Common myeloid progenitor, CD34-positive (primary cell): ENCODE results near the gene ZNF548.

Experiments
- CTCF ChIA-PET: fragments of 350-600 bp; sonication (Branson Sonifier 250); formaldehyde crosslinking; loops from one replicate; lab custom pipeline; 2021; ENCODE audit warnings: antibody characterized with exemption; lab: Charles Lee
- POLR2A ChIA-PET: fragments of 350-600 bp; sonication (Branson Sonifier 250); formaldehyde crosslinking; loops from one replicate; lab custom pipeline; 2021; ENCODE audit warnings: antibody characterized with exemption; lab: Charles Lee
- DNase-seq, 3 donors: peaks; one replicate each; pipeline versions ENCODE4 v3.0.0 to v3.0.0-alpha.2; 2013
- H3K27ac ChIP-seq, 2 experiments: 1 replicate in 1 of 2; 2 replicates in 1 of 2; pipeline ENCODE4 v1.7.0; 2013; ENCODE audit warnings: inconsistent platforms in 2 of 2, low read length in 2 of 2, mild to moderate bottlenecking in 2 of 2, low read depth in 1 of 2, moderate library complexity in 1 of 2; ENCODE audit not compliant: severe bottlenecking in 2 of 2, insufficient read depth in 1 of 2, poor library complexity in 1 of 2
- H3K27me3 ChIP-seq, 5 experiments: replicated peaks in 2 of 5; 1 replicate in 3 of 5; 2 replicates in 2 of 5; pipeline versions ENCODE4 v1.6.1 to v1.7.0; 2013; ENCODE audit warnings: low read length in 4 of 5, mild to moderate bottlenecking in 2 of 5, moderate library complexity in 2 of 5, inconsistent platforms in 1 of 5; ENCODE audit not compliant: insufficient read depth in 5 of 5, control insufficient read depth in 4 of 5
- H3K36me3 ChIP-seq, 4 experiments: 1 replicate in 2 of 4; 2 replicates in 2 of 4; pipeline versions ENCODE4 v1.6.1 to v1.7.0; 2013; ENCODE audit warnings: low read length in 3 of 4, control low read depth in 1 of 4, mild to moderate bottlenecking in 1 of 4; ENCODE audit not compliant: control insufficient read depth in 4 of 4, insufficient read depth in 4 of 4
- H3K4me1 ChIP-seq, 4 experiments: 1 replicate in 3 of 4; 2 replicates in 1 of 4; pipeline versions ENCODE4 v1.6.1 to v1.7.1; 2013; ENCODE audit warnings: low read length in 3 of 4, mild to moderate bottlenecking in 3 of 4, control low read depth in 1 of 4, inconsistent platforms in 1 of 4, moderate library complexity in 1 of 4; ENCODE audit not compliant: control insufficient read depth in 4 of 4, insufficient read depth in 4 of 4; ENCODE audit errors: control extremely low read depth in 1 of 4
- H3K4me3 ChIP-seq, 7 experiments: 1 replicate in 4 of 7; 2 replicates in 3 of 7; pipeline versions ENCODE4 v1.5.1 to v1.7.0; 2013; ENCODE audit warnings: mild to moderate bottlenecking in 7 of 7, low read length in 6 of 7, moderate library complexity in 6 of 7, inconsistent platforms in 2 of 7, low read depth in 2 of 7, control low read depth in 1 of 7; ENCODE audit not compliant: insufficient read depth in 4 of 7, control insufficient read depth in 1 of 7; ENCODE audit errors: extremely low read depth in 1 of 7
- H3K9me3 ChIP-seq, 5 experiments: 1 replicate in 4 of 5; 2 replicates in 1 of 5; pipeline versions ENCODE4 v1.6.1 to v1.7.1; 2013; ENCODE audit warnings: low read length in 4 of 5, mild to moderate bottlenecking in 2 of 5, inconsistent platforms in 1 of 5, low read depth in 1 of 5, moderate library complexity in 1 of 5; ENCODE audit not compliant: control insufficient read depth in 4 of 5, insufficient read depth in 2 of 5; ENCODE audit errors: control extremely low read depth in 1 of 5
- WGBS: methylation state at CpG from one replicate; pipeline ENCODE4 v1.1.5; 2013; ENCODE audit not compliant: insufficient coverage; 5-methylcytosine and 5-hydroxymethylcytosine counted together

The ZNF548 gene

GRCh38 chr19:57441979-57442752 lies 52.5 kb downstream of the ZNF548 start:
- CTCF ChIA-PET: no interaction called here
- H3K36me3 ChIP-seq: peaks cover 22 to 81% (median 61%) of the 10 kb centered on the region in 4 experiments
- peaks cover 4 to 76% (median 57%) of the 10 kb centered on the region in 5 experiments for H3K9me3 ChIP-seq
- 96% methylated on average over 4 of the region's 7 CpGs for WGBS
- H3K4me3 ChIP-seq: no peak overlapping the region
- no peak overlapping the region for H3K27ac ChIP-seq
- POLR2A ChIA-PET: no interaction called here
- no peak for DNase-seq
- H3K4me1 ChIP-seq: no peaks in the 10 kb centered on the region
- H3K27me3 ChIP-seq: no peaks in the 10 kb centered on the region

- H3K36me3 ChIP-seq: peaks cover 22 to 76% (median 57%) of the 10 kb centered on the region in 4 experiments
- H3K4me1 ChIP-seq: no peaks in the 10 kb centered on the region
- 94% methylated on average over 5 of the region's 5 CpGs for WGBS
- ChIA-PET CTCF (no interaction called here), POLR2A (no interaction called here)
- H3K27ac ChIP-seq: no peak overlapping the region
- no peaks in the 10 kb centered on the region for H3K27me3 ChIP-seq
- peak in 1 of 3 donors; percentile 9 for DNase-seq
- H3K4me3 ChIP-seq: peak overlapping the region in 1 of 7 experiments; percentile 6
- peaks cover 4 to 78% (median 55%) of the 10 kb centered on the region in 5 experiments for H3K9me3 ChIP-seq
These were observed 53.6 kb downstream of the ZNF548 start for GRCh38 chr19:57443121-57443696.

- ChIA-PET POLR2A (no interaction called here), CTCF (no interaction called here)
- no peaks in the 10 kb centered on the region for H3K4me1 ChIP-seq
- no peak overlapping the region for H3K27ac ChIP-seq
- no peak overlapping the region for H3K4me3 ChIP-seq
- peaks cover 3 to 40% (median 5%) of the 10 kb centered on the region in 4 experiments for H3K36me3 ChIP-seq
- WGBS: 92% methylated on average over 2 of the region's 3 CpGs
- no peak for DNase-seq
- peaks cover 3 to 60% (median 32%) of the 10 kb centered on the region in 5 experiments for H3K9me3 ChIP-seq
- no peaks in the 10 kb centered on the region for H3K27me3 ChIP-seq
These were observed 62.7 kb downstream of the ZNF548 start for GRCh38 chr19:57452307-57452706.
